ENCODE measurements around the gene IFFO2. TPM values are rescaled to one million over a fixed set of nuclear protein-coding genes. Genes with fewer than 3 reads are reported as not detected.

The IFFO2 gene
- total and polyA plus RNA-seq, 2 of the 13 experiments (the other 11 are each of a cell fraction or from before 2014, with no cell fraction given), result 7.3 to 16.7 TPM

DNA sequence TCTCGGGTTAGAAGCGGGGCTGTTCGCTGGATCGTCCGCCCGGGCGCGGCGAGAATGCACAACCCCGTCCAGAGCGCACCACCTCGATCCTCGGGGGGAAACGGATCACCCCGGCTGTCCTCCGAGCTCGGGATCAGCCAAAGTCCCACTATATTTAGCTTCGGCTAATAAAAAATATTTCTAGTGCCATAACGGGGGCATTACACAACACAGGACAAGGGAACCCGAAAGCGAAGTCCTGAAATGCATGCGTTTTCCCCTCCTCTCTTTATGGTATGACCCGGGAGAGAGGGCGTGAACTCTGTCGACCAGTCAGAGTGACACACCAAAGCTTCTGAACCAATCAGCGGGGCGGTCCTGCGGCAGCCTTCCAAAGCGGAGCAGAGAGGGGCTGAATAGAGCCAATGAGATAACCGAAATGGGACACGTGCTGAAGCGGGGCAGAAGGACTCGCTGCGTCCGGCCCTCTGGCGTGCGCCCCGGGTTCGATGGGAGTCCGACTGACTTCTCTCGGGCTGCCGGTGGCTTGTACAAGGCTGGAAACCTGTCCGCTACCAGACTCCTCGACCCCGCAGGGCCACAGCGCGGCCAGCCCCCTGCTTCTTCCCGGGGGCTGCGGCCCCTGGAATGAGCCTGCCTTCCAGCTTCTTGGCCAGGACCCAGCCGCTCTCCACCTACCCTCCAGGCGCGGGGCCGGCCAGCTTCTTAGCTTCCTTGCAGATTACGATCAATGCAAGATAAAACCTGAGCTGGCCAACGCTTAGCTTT, 53.8 kb downstream of the IFFO2 start, which contains the start of gene ALDH4A1 (continued):
- TF ChIP-seq, protein P1, sequence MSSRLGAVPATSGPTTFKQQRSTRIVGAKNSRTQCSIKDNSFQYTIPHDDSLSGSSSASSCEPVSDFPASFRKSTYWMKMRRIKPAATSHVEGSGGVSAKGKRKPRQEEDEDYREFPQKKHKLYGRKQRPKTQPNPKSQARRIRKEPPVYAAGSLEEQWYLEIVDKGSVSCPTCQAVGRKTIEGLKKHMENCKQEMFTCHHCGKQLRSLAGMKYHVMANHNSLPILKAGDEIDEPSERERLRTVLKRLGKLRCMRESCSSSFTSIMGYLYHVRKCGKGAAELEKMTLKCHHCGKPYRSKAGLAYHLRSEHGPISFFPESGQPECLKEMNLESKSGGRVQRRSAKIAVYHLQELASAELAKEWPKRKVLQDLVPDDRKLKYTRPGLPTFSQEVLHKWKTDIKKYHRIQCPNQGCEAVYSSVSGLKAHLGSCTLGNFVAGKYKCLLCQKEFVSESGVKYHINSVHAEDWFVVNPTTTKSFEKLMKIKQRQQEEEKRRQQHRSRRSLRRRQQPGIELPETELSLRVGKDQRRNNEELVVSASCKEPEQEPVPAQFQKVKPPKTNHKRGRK (CRISPR knock-in tag; IDR thresholded peaks at IDR 0.05), result no peak
- TF ChIP-seq SUZ12 (IDR thresholded peaks at IDR 0.05; ENCODE audit: low read depth, low read length), result no peak
- TF ChIP-seq, protein P2, sequence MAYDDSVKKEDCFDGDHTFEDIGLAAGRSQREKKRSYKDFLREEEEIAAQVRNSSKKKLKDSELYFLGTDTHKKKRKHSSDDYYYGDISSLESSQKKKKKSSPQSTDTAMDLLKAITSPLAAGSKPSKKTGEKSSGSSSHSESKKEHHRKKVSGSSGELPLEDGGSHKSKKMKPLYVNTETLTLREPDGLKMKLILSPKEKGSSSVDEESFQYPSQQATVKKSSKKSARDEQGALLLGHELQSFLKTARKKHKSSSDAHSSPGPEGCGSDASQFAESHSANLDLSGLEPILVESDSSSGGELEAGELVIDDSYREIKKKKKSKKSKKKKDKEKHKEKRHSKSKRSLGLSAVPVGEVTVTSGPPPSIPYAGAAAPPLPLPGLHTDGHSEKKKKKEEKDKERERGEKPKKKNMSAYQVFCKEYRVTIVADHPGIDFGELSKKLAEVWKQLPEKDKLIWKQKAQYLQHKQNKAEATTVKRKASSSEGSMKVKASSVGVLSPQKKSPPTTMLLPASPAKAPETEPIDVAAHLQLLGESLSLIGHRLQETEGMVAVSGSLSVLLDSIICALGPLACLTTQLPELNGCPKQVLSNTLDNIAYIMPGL (CRISPR knock-in tag; IDR thresholded peaks at IDR 0.05; ENCODE audit: borderline replicate concordance in 1 of 2, low read depth in 1 of 2), result peak in 1 of 2 experiments; percentile 25; a peak in 1 of 4 replicates
- peak; percentile 65 for TF ChIP-seq TBX2 (CRISPR knock-in tag; IDR thresholded peaks at IDR 0.05; ENCODE audit: borderline replicate concordance)
- no peak; the same call in 1 of the 2 replicates for TF ChIP-seq ZNF121 (CRISPR knock-in tag; IDR thresholded peaks at IDR 0.05)
- peak; percentile 71 for TF ChIP-seq KMT2A (CRISPR knock-in tag; IDR thresholded peaks at IDR 0.05)
- TF ChIP-seq, protein P3, sequence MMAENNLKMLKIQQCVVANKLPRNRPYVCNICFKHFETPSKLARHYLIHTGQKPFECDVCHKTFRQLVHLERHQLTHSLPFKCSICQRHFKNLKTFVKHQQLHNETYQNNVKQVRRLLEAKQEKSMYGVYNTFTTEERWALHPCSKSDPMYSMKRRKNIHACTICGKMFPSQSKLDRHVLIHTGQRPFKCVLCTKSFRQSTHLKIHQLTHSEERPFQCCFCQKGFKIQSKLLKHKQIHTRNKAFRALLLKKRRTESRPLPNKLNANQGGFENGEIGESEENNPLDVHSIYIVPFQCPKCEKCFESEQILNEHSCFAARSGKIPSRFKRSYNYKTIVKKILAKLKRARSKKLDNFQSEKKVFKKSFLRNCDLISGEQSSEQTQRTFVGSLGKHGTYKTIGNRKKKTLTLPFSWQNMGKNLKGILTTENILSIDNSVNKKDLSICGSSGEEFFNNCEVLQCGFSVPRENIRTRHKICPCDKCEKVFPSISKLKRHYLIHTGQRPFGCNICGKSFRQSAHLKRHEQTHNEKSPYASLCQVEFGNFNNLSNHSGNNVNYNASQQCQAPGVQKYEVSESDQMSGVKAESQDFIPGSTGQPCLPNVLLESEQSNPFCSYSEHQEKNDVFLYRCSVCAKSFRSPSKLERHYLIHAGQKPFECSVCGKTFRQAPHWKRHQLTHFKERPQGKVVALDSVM (CRISPR knock-in tag; IDR thresholded peaks at IDR 0.05), result peak; percentile 32; the same call in 1 of the 2 replicates
- TF ChIP-seq ZNF605 (CRISPR knock-in tag; IDR thresholded peaks at IDR 0.05), result 0 out of 2 replicates have a peak, but pooled peaks have one; percentile 51
- no peak for TF ChIP-seq ZNF326 (CRISPR knock-in tag; IDR thresholded peaks at IDR 0.05; ENCODE audit: borderline replicate concordance)
- no peak for TF ChIP-seq ZNF644 (CRISPR knock-in tag; IDR thresholded peaks at IDR 0.05; ENCODE audit: low read depth)
- TF ChIP-seq, protein P4, sequence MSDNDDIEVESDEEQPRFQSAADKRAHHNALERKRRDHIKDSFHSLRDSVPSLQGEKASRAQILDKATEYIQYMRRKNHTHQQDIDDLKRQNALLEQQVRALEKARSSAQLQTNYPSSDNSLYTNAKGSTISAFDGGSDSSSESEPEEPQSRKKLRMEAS (IDR thresholded peaks at IDR 0.05), result peak; percentile 95
- TF ChIP-seq, protein P5, sequence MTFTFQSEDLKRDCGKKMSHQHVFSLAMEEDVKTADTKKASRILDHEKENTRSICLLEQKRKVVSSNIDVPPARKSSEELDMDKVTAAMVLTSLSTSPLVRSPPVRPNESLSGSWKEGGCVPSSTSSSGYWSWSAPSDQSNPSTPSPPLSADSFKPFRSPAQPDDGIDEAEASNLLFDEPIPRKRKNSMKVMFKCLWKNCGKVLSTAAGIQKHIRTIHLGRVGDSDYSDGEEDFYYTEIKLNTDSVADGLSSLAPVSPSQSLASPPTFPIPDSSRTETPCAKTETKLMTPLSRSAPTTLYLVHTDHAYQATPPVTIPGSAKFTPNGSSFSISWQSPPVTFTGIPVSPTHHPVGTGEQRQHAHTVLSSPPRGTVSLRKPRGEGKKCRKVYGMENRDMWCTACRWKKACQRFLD (CRISPR knock-in tag; IDR thresholded peaks at IDR 0.05; ENCODE audit: borderline replicate concordance), result peak; percentile 39; the same call in 1 of the 2 replicates
- TF ChIP-seq ZNF556 (CRISPR knock-in tag; IDR thresholded peaks at IDR 0.05; ENCODE audit: borderline replicate concordance), result no peak
- TF ChIP-seq, protein P6, sequence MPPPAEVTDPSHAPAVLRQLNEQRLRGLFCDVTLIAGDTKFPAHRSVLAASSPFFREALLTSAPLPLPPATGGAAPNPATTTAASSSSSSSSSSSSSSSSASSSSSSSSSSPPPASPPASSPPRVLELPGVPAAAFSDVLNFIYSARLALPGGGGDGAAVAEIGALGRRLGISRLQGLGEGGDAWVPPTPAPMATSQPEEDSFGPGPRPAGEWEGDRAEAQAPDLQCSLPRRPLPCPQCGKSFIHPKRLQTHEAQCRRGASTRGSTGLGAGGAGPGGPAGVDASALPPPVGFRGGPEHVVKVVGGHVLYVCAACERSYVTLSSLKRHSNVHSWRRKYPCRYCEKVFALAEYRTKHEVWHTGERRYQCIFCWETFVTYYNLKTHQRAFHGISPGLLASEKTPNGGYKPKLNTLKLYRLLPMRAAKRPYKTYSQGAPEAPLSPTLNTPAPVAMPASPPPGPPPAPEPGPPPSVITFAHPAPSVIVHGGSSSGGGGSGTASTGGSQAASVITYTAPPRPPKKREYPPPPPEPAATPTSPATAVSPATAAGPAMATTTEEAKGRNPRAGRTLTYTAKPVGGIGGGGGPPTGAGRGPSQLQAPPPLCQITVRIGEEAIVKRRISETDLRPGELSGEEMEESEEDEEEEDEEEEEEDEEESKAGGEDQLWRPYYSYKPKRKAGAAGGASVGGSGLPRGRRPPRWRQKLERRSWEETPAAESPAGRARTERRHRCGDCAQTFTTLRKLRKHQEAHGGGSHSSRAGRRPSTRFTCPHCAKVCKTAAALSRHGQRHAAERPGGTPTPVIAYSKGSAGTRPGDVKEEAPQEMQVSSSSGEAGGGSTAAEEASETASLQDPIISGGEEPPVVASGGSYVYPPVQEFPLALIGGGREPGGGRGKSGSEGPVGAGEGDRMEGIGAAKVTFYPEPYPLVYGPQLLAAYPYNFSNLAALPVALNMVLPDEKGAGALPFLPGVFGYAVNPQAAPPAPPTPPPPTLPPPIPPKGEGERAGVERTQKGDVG (CRISPR knock-in tag; IDR thresholded peaks at IDR 0.05; ENCODE audit: borderline replicate concordance), result peak; percentile 72; the same call in 1 of the 2 replicates
- no peak for TF ChIP-seq HNF4A (CRISPR knock-in tag; IDR thresholded peaks at IDR 0.05)
- TF ChIP-seq ZBTB8A (CRISPR knock-in tag; IDR thresholded peaks at IDR 0.05; ENCODE audit: borderline replicate concordance, low read depth), result no peak
